ENCODE results near the gene TSPAN3. TPM values are rescaled to one million over a fixed set of nuclear protein-coding genes. Genes with fewer than 3 reads are reported as not detected.

TSPAN3 gene
- total RNA-seq, 4 donors from 2014 or later = 330 to 637 (median 593) TPM

DNA sequence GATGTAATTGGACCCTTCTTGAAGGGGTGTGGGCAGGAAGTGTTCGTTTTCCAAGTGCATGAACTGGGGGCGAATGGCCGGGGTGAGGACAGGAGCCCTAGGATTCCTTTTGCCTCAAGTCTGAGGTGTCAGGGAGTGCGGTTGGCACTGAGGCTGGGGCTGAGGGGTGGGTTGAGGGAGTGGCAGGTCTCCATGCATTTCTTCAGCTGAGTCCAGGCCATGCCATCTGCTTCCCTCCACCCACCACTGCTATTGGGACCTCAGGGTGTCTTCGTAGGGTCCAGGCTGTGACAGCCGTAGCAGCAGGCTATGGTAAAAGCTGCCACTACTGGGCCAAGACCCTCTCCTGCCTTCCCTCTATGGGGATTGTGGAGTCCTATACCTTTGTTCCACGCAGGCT, 25.6 kb upstream of the TSPAN3 start:
- no peaks in the 10 kb centered on the region for H3K36me3 ChIP-seq
- TF ChIP-seq POLR2A (IDR thresholded peaks at IDR 0.05) = no peak
- TF ChIP-seq CTCF (IDR thresholded peaks at IDR 0.05) = no peak
- no peaks in the 10 kb centered on the region for H3K9me3 ChIP-seq
- no peak overlapping the region for H3K4me3 ChIP-seq (replicated peaks in 1 of 3)
- no peak overlapping the region for H3K27ac ChIP-seq
- WGBS, 2 donors = 90 to 93% methylated on average over 7 of the region's 7 CpGs
- intact Hi-C loops (cut with DNase I) = no loop called here
- no peak for DNase-seq
- H3K27me3 ChIP-seq = no peaks in the 10 kb centered on the region
- H3K4me1 ChIP-seq = no peaks in the 10 kb centered on the region

GRCh38 chr15:77096138-77096537, 25.2 kb upstream of the TSPAN3 start:
- Histone ChIP-seq H3K4me3 (replicated peaks in 1 of 3) (no peak overlapping the region), H3K36me3 (no peaks in the 10 kb centered on the region), H3K27me3 (no peaks in the 10 kb centered on the region), H3K9me3 (no peaks in the 10 kb centered on the region), H3K27ac (no peak overlapping the region), H3K4me1 (no peaks in the 10 kb centered on the region)
- intact Hi-C loops (cut with DNase I) = no loop called here
- 72 to 80% methylated on average over 4 of the region's 4 CpGs for WGBS, 2 donors
- DNase-seq = no peak
- TF ChIP-seq POLR2A (IDR thresholded peaks at IDR 0.05) (no peak), CTCF (IDR thresholded peaks at IDR 0.05) (no peak)

DNA sequence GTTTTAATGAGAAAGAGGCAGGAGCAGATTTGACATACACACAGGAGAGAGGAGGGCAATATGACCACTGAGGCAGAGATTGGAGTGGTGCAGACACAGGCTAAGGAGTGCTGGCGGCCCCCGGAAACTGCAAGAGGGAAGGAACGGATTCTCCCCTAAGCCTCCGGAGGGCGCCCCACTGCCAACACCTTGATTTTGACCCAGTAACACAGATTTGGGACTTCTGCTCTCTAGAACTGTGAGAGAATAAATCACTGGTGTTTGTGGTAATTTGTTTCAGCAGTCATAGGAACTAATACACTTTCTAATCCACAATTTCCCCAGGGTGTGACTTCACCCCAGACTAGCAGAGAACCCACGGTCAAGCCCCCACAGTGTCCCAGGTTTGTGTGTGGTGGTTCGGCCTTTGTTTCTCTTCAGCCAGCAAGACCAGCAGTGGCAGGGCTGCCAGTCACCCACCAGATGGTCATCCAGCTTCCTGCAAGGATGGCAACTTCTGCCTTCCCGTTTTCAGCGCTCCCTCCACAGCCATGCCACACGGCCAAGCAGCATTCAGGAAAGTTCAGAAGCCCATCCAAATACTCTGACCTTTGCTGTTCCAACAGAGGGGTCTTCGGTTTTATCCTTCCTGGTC, 23.6 kb upstream of the TSPAN3 start:
- Histone ChIP-seq H3K4me3 (replicated peaks in 1 of 3) (no peak overlapping the region), H3K36me3 (no peaks in the 10 kb centered on the region), H3K9me3 (no peaks in the 10 kb centered on the region), H3K27me3 (no peaks in the 10 kb centered on the region), H3K27ac (no peak overlapping the region), H3K4me1 (no peaks in the 10 kb centered on the region)
- intact Hi-C loops (cut with DNase I) = no loop called here
- TF ChIP-seq POLR2A (IDR thresholded peaks at IDR 0.05) (no peak), CTCF (IDR thresholded peaks at IDR 0.05) (no peak)
- DNase-seq = no peak
- 80 to 91% methylated on average over 11 of the region's 11 CpGs for WGBS, 2 donors

- H3K27me3 ChIP-seq = no peaks in the 10 kb centered on the region
- H3K4me3 ChIP-seq (replicated peaks in 1 of 3) = no peak overlapping the region
- 92 to 97% methylated on average over 1 of the region's 1 CpG for WGBS, 2 donors
- intact Hi-C loops (cut with DNase I) = no loop called here
- DNase-seq = no peak
- TF ChIP-seq CTCF (IDR thresholded peaks at IDR 0.05) = no peak
- no peak for TF ChIP-seq POLR2A (IDR thresholded peaks at IDR 0.05)
- H3K36me3 ChIP-seq = no peaks in the 10 kb centered on the region
- no peaks in the 10 kb centered on the region for H3K9me3 ChIP-seq
- no peak overlapping the region for H3K27ac ChIP-seq
- no peaks in the 10 kb centered on the region for H3K4me1 ChIP-seq
These were observed 22.5 kb upstream of the TSPAN3 start for GRCh38 chr15:77093436-77093835.

DNA sequence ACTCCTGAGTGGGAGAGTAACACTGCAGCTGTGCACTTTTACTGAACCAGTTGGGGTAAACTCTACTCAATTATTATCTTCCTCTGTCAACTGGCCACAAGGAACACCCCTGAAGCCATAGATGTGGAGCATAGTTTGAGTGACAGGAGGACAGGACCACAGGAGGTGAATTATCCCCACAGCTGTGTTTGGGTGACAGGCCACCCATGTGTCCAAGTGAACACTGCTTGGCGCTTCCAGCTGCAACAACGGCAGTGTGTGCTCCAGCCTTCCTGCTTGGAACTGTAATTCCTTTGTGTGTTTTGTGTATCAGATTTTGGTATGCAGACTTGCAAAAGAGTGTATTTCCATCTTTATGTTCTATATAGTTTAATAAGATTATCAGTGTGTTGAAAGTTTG, 20.2 kb upstream of the TSPAN3 start:
- no peak for TF ChIP-seq CTCF (IDR thresholded peaks at IDR 0.05)
- no peak for TF ChIP-seq POLR2A (IDR thresholded peaks at IDR 0.05)
- Histone ChIP-seq H3K27me3 (no peaks in the 10 kb centered on the region), H3K4me1 (no peaks in the 10 kb centered on the region), H3K4me3 (replicated peaks in 1 of 3) (no peak overlapping the region), H3K36me3 (no peaks in the 10 kb centered on the region), H3K27ac (no peak overlapping the region), H3K9me3 (no peaks in the 10 kb centered on the region)
- 88 to 92% methylated on average over 2 of the region's 2 CpGs for WGBS, 2 donors
- no peak for DNase-seq
- intact Hi-C loops (cut with DNase I) = no loop called here
